ENCODE results near the gene OR52E8.

DNA sequence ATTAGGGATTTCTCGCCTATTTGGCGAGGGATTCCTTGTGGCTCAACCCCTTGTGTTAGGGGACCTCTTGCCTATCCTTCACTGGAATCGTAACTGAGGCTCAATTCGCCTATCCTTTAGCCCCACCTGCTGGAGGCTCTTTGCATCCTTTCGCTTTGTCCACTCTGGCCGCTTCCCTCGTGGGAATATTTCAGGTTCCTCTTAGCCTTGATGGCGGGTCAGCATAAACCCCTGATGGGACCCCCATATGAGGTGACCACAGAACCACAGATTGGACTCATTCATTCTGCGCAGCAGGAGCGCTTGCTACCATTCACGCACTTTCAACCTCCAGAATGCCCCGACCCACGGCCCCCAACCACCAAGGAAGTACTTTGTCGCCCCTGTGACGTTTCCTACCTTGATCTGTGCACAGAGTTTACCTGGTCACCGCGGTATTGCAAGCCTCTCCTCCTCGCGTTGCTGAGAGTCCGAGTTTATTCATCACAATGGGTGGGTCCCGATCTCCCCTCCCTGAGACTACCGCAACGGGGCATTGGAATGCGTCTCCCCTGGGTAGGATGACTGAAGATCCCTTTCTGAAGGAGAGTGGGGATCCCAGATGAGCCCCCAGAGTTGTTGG lies 48.9 kb downstream of the OR52E8 start, which contains the start of gene OR52N2:
- TF ChIP-seq, protein P1, sequence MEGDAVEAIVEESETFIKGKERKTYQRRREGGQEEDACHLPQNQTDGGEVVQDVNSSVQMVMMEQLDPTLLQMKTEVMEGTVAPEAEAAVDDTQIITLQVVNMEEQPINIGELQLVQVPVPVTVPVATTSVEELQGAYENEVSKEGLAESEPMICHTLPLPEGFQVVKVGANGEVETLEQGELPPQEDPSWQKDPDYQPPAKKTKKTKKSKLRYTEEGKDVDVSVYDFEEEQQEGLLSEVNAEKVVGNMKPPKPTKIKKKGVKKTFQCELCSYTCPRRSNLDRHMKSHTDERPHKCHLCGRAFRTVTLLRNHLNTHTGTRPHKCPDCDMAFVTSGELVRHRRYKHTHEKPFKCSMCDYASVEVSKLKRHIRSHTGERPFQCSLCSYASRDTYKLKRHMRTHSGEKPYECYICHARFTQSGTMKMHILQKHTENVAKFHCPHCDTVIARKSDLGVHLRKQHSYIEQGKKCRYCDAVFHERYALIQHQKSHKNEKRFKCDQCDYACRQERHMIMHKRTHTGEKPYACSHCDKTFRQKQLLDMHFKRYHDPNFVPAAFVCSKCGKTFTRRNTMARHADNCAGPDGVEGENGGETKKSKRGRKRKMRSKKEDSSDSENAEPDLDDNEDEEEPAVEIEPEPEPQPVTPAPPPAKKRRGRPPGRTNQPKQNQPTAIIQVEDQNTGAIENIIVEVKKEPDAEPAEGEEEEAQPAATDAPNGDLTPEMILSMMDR (IDR thresholded peaks at IDR 0.05), result peak; percentile 80 to 85 (median 84)
- no peak for TF ChIP-seq POLR2A (IDR thresholded peaks at IDR 0.05; ENCODE audit: low read depth)
